IMR-90 (cell line): ENCODE results near the gene MTMR2. TPM values are rescaled to one million over a fixed set of nuclear protein-coding genes. Genes with fewer than 3 reads are reported as not detected.

Experiments
- ATAC-seq: fragments of 200-7000 bp; cut with Tn5 transposase; 2 replicates; pipeline ENCODE4 v1.9.1; 2020; ENCODE audit warnings: low read depth, mild to moderate bottlenecking, moderate library complexity
- BruUV-seq: library from RNA; stranded (reverse); fragments of 400-500 nt; replicated peaks from 2 replicates; lab custom pipeline; 2021; lab: Mats Ljungman, UMichigan
- CTCF ChIA-PET: fragments of 300-600 bp; formaldehyde crosslinking; extraction: SDS; loops from one replicate; lab custom pipeline; 2021; ENCODE audit warnings: antibody characterized with exemption; lab: Yijun Ruan, JAX
- POLR2A ChIA-PET: fragments of 300-600 bp; sonication (Branson Sonifier 250); formaldehyde crosslinking; loops from one replicate; lab custom pipeline; 2022; ENCODE audit warnings: antibody characterized with exemption; ENCODE audit not compliant: unreplicated experiment; lab: Charles Lee
- DNase-seq: peaks from one replicate; pipeline ENCODE4 v3.0.0; 2013
- H2AFZ ChIP-seq: replicated peaks from 2 replicates; pipeline ENCODE3; 2013; ENCODE audit warnings: low read length, mild to moderate bottlenecking; ENCODE audit not compliant: poor library complexity
- H2AK5ac ChIP-seq: 2 replicates; pipeline ENCODE4 v1.6.1; 2013; ENCODE audit warnings: low read depth, low read length, inconsistent platforms
- H2AK9ac ChIP-seq: replicated peaks from 2 replicates; pipeline ENCODE3; 2013; ENCODE audit warnings: mild to moderate bottlenecking, low read depth, low read length, moderate library complexity; ENCODE audit not compliant: poor library complexity
- H2BK120ac ChIP-seq: 2 replicates; pipeline ENCODE4 v1.6.1; 2013; ENCODE audit warnings: low read depth, low read length, inconsistent platforms
- H2BK15ac ChIP-seq: 3 replicates; pipeline ENCODE4 v1.6.1; 2013; ENCODE audit warnings: low read depth, low read length, inconsistent platforms
- H2BK20ac ChIP-seq: 2 replicates; pipeline ENCODE4 v1.6.1; 2013; ENCODE audit warnings: low read depth, mild to moderate bottlenecking, inconsistent platforms, low read length, moderate library complexity
- H2BK5ac ChIP-seq: 2 replicates; pipeline ENCODE4 v1.6.1; 2013; ENCODE audit warnings: mild to moderate bottlenecking, low read depth, low read length, inconsistent platforms; ENCODE audit not compliant: poor library complexity, severe bottlenecking
- H3K14ac ChIP-seq: replicated peaks from 2 replicates; pipeline ENCODE4 v1.6.1; 2013; ENCODE audit warnings: low read depth, low read length, inconsistent platforms
- H3K18ac ChIP-seq: 2 replicates; pipeline ENCODE4 v1.6.1; 2013; ENCODE audit warnings: low read depth, low read length, control low read depth
- H3K23ac ChIP-seq: 2 replicates; pipeline ENCODE4 v1.6.1; 2013; ENCODE audit warnings: low read depth, low read length, inconsistent platforms
- H3K27ac ChIP-seq: 2 replicates; pipeline ENCODE4 v1.5.1; 2013; ENCODE audit warnings: mild to moderate bottlenecking, control low read depth, low read length; ENCODE audit not compliant: insufficient read depth
- H3K27me3 ChIP-seq: 2 replicates; pipeline ENCODE4 v1.6.1; 2013; ENCODE audit warnings: low read length; ENCODE audit not compliant: control insufficient read depth, insufficient read depth
- H3K36me3 ChIP-seq: 2 replicates; pipeline ENCODE4 v1.6.1; 2013; ENCODE audit warnings: low read length, mixed read lengths; ENCODE audit not compliant: control insufficient read depth, insufficient read depth
- H3K4ac ChIP-seq: 2 replicates; pipeline ENCODE4 v1.6.1; 2013; ENCODE audit warnings: low read depth, low read length, inconsistent platforms
- H3K4me1 ChIP-seq: 2 replicates; pipeline ENCODE4 v1.6.1; 2013; ENCODE audit warnings: low read length, mixed read lengths; ENCODE audit not compliant: control insufficient read depth, insufficient read depth
- H3K4me2 ChIP-seq: 2 replicates; pipeline ENCODE4 v1.6.1; 2013; ENCODE audit warnings: low read depth, mild to moderate bottlenecking, control low read depth, low read length, moderate library complexity
- H3K4me3 ChIP-seq: 2 replicates; pipeline ENCODE4 v1.5.1; 2013; ENCODE audit warnings: low read depth, mild to moderate bottlenecking, control low read depth, low read length, moderate library complexity; ENCODE audit not compliant: insufficient read depth
- H3K56ac ChIP-seq: 2 replicates; pipeline ENCODE4 v1.6.1; 2013; ENCODE audit warnings: low read length, inconsistent platforms; ENCODE audit not compliant: insufficient read depth; ENCODE audit errors: extremely low read depth
- H3K79me1 ChIP-seq, 2 experiments: 2 replicates each; pipeline ENCODE4 v1.6.1; 2013; ENCODE audit warnings: low read length in 2 of 2, inconsistent platforms in 1 of 2, low read depth in 1 of 2
- H3K9ac ChIP-seq: 2 replicates; pipeline ENCODE4 v1.6.1; 2013; ENCODE audit warnings: low read depth, low read length, control low read depth
- H3K9me1 ChIP-seq: 2 replicates; pipeline ENCODE4 v1.6.1; 2013; ENCODE audit warnings: low read length, inconsistent platforms; ENCODE audit not compliant: insufficient read depth
- H3K9me3 ChIP-seq: 2 replicates; pipeline ENCODE4 v1.6.1; 2013; ENCODE audit warnings: low read length; ENCODE audit not compliant: control insufficient read depth, insufficient read depth
- H4K20me1 ChIP-seq: 2 replicates; pipeline ENCODE4 v1.6.1; 2013; ENCODE audit warnings: low read length, inconsistent platforms; ENCODE audit not compliant: insufficient read depth
- H4K5ac ChIP-seq: 2 replicates; pipeline ENCODE4 v1.6.1; 2013; ENCODE audit warnings: mild to moderate bottlenecking, low read depth, low read length, control low read depth
- H4K8ac ChIP-seq, 2 experiments: 2 replicates each; pipeline ENCODE4 v1.6.1; 2013; ENCODE audit warnings: low read depth in 2 of 2, low read length in 2 of 2, control low read depth in 1 of 2, inconsistent platforms in 1 of 2
- H4K91ac ChIP-seq: 2 replicates; pipeline ENCODE4 v1.6.1; 2013; ENCODE audit warnings: low read depth, low read length, inconsistent platforms; ENCODE audit not compliant: insufficient read depth
- BHLHE40 ChIP-seq: fragments of 150-350 bp; IDR thresholded peaks from 2 replicates; pipeline ENCODE4 v1.6.1; 2016; ENCODE audit warnings: mild to moderate bottlenecking, low read depth, low read length
- CEBPB ChIP-seq: IDR thresholded peaks from 2 replicates; pipeline ENCODE4 v1.6.1; 2012; ENCODE audit warnings: low read depth, low read length, improper control_type of control experiment
- WGBS, 2 experiments: methylation state at CpG; one replicate each; pipeline versions ENCODE4 v1.1.5 to v1.1.7; 2013; ENCODE audit warnings: missing lambda C conversion rate in 2 of 2; ENCODE audit not compliant: insufficient read length in 1 of 2; ENCODE audit errors: extremely low coverage in 2 of 2; 5-methylcytosine and 5-hydroxymethylcytosine counted together
- dilution Hi-C: fragments of 300-500 bp; cut with HindIII; formaldehyde crosslinking; loops from one replicate; pipeline ENCODE4 v1.14.3; 2018; ENCODE audit warnings: low sequenced_read_pairs; ENCODE audit not compliant: unreplicated experiment
- in situ Hi-C: fragments of 300-500 bp; cut with MboI; formaldehyde crosslinking; loops from 3 replicates; pipeline ENCODE4 v1.14.3; 2019; ENCODE audit warnings: low sequenced_read_pairs, inconsistent platforms, mixed read lengths
- intact Hi-C: fragments of 100-400 bp; cut with micrococcal nuclease; formaldehyde crosslinking; loops from 2 replicates; pipeline ENCODE4 v1.10.0; 2022
- polyA plus RNA-seq, 3 experiments: library from polyadenylated mRNA; depleted of rRNA; stranded (reverse); fragments of >200 nt; gene quantifications; 2 replicates each; pipeline ENCODE4 v1.2.3, GENCODE V29; 2012; ENCODE audit warnings: low replicate concordance in 1 of 3
- total RNA-seq: library from RNA; depleted of rRNA; stranded (reverse); fragments of >200 nt; gene quantifications from 2 replicates; pipeline ENCODE4 v1.2.3, GENCODE V29; 2012

Gene MTMR2
- total and polyA plus RNA-seq, 2 of the 4 experiments (the other 2 are of a cell fraction): 16.6 to 30.6 TPM

DNA sequence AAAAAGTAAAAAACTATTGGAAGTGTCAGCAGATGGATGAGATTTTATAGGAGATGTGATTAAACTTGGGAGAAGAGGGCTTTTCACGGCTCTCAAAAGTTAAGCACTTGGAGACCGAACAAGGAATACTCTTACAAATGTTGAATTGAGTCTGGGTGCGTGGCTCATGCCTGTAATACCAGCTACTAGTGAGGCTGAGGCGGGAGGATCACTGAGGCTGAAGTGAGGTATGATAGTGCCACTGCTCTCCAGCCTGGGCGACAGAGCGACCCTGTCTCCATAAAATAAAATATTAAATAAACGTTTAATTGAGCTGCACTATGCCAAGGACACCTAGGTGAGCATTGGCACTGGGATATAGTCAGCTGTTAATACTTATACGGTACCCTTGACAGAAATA is 131.7 kb downstream of the MTMR2 start:
- H2BK15ac ChIP-seq: no peak overlapping the region
- H4K8ac ChIP-seq: no peak overlapping the region
- H3K9ac ChIP-seq: no peak overlapping the region
- no peak overlapping the region for H3K4me3 ChIP-seq
- H2BK120ac ChIP-seq: no peak overlapping the region
- no peak overlapping the region for H2AFZ ChIP-seq
- H2AK9ac ChIP-seq: no peak overlapping the region
- 0 out of 2 replicates have a peak, but pooled peaks cover 2% of the 10 kb centered on the region for H3K9me1 ChIP-seq
- H3K56ac ChIP-seq: no peak overlapping the region
- no peak overlapping the region for H3K27ac ChIP-seq
- H3K36me3 ChIP-seq: no peaks in the 10 kb centered on the region
- H4K20me1 ChIP-seq: peaks cover 3% of the 10 kb centered on the region; the same call in 1 of the 2 replicates
- no peak overlapping the region for H2BK5ac ChIP-seq
- H2AK5ac ChIP-seq: no peak overlapping the region
- no peaks in the 10 kb centered on the region for H3K9me3 ChIP-seq
- ChIA-PET POLR2A (no interaction called here), CTCF (no interaction called here)
- 71% methylated on average over 3 of the region's 8 CpGs; no CpG with 5 or more reads in 1 of the 2 experiments for WGBS, 2 experiments
- H3K4me2 ChIP-seq: peak overlapping the region; percentile 36; the same call in 1 of the 2 replicates
- no peak overlapping the region for H3K18ac ChIP-seq
- H3K27me3 ChIP-seq: no peaks in the 10 kb centered on the region
- no peak overlapping the region for H4K91ac ChIP-seq
- no peaks in the 10 kb centered on the region for H3K4me1 ChIP-seq
- BruUV-seq: no TSS peak
- intact Hi-C loops (loop anchor here (5.0 kb wide), 1 partner anchor 370 kb away; no protein-coding TSS in a partner anchor), dilution Hi-C loops (no loop called here), in situ Hi-C loops (no loop called here)
- TF ChIP-seq BHLHE40: no peak
- TF ChIP-seq CEBPB: no peak
- no peak overlapping the region for H3K14ac ChIP-seq
- H3K79me1 ChIP-seq: peaks cover 15 to 64% of the 10 kb centered on the region in 2 experiments
- no peak overlapping the region for H2BK20ac ChIP-seq
- H3K23ac ChIP-seq: no peak overlapping the region
- ATAC-seq: no peak
- DNase-seq: no peak
- H3K4ac ChIP-seq: no peak overlapping the region
- no peak overlapping the region for H4K5ac ChIP-seq
